Coronary artery (tissue), 2 donors: Measurements from ENCODE around the gene WNT2B.

ENCODE experiments used
- DNase-seq: peaks from one replicate; pipeline ENCODE4 v3.0.0-alpha.2; 2017; ENCODE audit warnings: low spot score
- H3K27ac ChIP-seq, 2 donors: fragments of 200-600 bp; sonication (generic); one replicate each; pipeline ENCODE4 v1.5.1; 2016 to 2019
- H3K4me3 ChIP-seq: fragments of 200-600 bp; sonication (generic); 2 replicates; pipeline ENCODE4 v1.5.1; 2016; ENCODE audit warnings: mild to moderate bottlenecking, moderate library complexity
- TF ChIP-seq, protein P1 (sequence below): fragments of 200-600 bp; sonication (generic); IDR thresholded peaks from one replicate; pipeline ENCODE4 v1.5.1; 2019; ENCODE audit warnings: antibody characterized with exemption

The WNT2B gene

GRCh38 chr1:112504661-112505399 lies 3.9 kb upstream of the WNT2B start:
- Histone ChIP-seq H3K4me3 (no peak overlapping the region), H3K27ac (no peak overlapping the region)
- no peak for DNase-seq
- TF ChIP-seq, protein P1, sequence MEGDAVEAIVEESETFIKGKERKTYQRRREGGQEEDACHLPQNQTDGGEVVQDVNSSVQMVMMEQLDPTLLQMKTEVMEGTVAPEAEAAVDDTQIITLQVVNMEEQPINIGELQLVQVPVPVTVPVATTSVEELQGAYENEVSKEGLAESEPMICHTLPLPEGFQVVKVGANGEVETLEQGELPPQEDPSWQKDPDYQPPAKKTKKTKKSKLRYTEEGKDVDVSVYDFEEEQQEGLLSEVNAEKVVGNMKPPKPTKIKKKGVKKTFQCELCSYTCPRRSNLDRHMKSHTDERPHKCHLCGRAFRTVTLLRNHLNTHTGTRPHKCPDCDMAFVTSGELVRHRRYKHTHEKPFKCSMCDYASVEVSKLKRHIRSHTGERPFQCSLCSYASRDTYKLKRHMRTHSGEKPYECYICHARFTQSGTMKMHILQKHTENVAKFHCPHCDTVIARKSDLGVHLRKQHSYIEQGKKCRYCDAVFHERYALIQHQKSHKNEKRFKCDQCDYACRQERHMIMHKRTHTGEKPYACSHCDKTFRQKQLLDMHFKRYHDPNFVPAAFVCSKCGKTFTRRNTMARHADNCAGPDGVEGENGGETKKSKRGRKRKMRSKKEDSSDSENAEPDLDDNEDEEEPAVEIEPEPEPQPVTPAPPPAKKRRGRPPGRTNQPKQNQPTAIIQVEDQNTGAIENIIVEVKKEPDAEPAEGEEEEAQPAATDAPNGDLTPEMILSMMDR: no peak

- TF ChIP-seq, protein P1: no peak
- Histone ChIP-seq H3K27ac (no peak overlapping the region), H3K4me3 (no peak overlapping the region)
- no peak for DNase-seq
Observed at GRCh38 chr1:112505400-112505785, 3.4 kb upstream of the WNT2B start.

- TF ChIP-seq, protein P1: no peak
- H3K27ac ChIP-seq: no peak overlapping the region
Observed at GRCh38 chr1:112505878-112506277, 2.9 kb upstream of the WNT2B start.

GRCh38 chr1:112506306-112506705 lies 2.5 kb upstream of the WNT2B start:
- TF ChIP-seq, protein P1: no peak
- no peak overlapping the region for H3K4me3 ChIP-seq
- no peak for DNase-seq
- H3K27ac ChIP-seq: no peak overlapping the region

More at GRCh38 chr1:112505878-112506277, 2.9 kb upstream of the WNT2B start:
- H3K4me3 ChIP-seq: no peak overlapping the region
- DNase-seq: no peak

- H3K27ac ChIP-seq: no peak overlapping the region
- H3K4me3 ChIP-seq: no peak overlapping the region
- TF ChIP-seq, protein P1: no peak
- no peak for DNase-seq
Observed at GRCh38 chr1:112506731-112507130, 2.0 kb upstream of the WNT2B start.

DNA sequence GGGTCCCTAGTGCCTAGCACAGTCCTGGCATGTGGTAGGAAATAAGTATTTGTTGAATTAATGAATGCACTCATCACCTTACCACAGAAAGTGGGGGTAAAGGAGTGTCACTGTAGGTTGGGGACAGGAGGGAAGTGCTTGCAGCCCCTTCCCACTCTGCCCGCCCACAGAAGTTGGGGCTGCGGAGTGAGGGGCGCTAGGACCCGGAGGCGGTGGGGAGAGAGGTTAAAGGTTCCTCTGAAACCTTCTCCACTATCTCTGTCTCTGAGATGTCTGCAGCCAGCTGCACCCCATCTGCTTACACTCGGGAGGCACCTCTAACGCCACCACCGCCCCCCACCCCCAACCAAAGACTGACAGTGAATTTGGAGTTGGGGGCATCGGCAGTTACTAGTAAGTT lies 1.4 kb upstream of the WNT2B start:
- no peak overlapping the region for H3K4me3 ChIP-seq
- TF ChIP-seq, protein P1: no peak
- no peak for DNase-seq
- no peak overlapping the region for H3K27ac ChIP-seq

GRCh38 chr1:112507921-112508277 lies 866 bp upstream of the WNT2B start:
- Histone ChIP-seq H3K27ac (no peak overlapping the region), H3K4me3 (peak overlapping the region; percentile 78)
- no peak for DNase-seq
- TF ChIP-seq, protein P1: no peak
